Jurkat, Clone E6-1 (cell line): Measurements from ENCODE around the gene TACC2. TPM values are rescaled to one million over a fixed set of nuclear protein-coding genes. Genes with fewer than 3 reads are reported as not detected.
A peak's percentile ranks its signal among the peaks of the same experiment; 100 is the strongest.
"Not testable (repeated sequence)": the region's sequence is repeated elsewhere in the genome, so short reads cannot be mapped to it uniquely, and the experiment has no call there.

Experiments used
- DNase-seq: peaks from one replicate; pipeline ENCODE4 v3.0.0-alpha.2; 2011; ENCODE audit warnings: low read depth, low spot score
- H3K4me3 ChIP-seq: 2 replicates; pipeline ENCODE4 v1.5.1; 2011; ENCODE audit warnings: mild to moderate bottlenecking, low read length, control low read depth, moderate library complexity
- polyA plus RNA-seq: library from polyadenylated mRNA; unstranded; fragments of >200 nt; gene quantifications from one replicate; pipeline ENCODE4 v1.2.1, GENCODE V29; 2012; ENCODE audit warnings: missing spikeins; ENCODE audit not compliant: insufficient read length, insufficient read depth

TACC2 gene, protein sequence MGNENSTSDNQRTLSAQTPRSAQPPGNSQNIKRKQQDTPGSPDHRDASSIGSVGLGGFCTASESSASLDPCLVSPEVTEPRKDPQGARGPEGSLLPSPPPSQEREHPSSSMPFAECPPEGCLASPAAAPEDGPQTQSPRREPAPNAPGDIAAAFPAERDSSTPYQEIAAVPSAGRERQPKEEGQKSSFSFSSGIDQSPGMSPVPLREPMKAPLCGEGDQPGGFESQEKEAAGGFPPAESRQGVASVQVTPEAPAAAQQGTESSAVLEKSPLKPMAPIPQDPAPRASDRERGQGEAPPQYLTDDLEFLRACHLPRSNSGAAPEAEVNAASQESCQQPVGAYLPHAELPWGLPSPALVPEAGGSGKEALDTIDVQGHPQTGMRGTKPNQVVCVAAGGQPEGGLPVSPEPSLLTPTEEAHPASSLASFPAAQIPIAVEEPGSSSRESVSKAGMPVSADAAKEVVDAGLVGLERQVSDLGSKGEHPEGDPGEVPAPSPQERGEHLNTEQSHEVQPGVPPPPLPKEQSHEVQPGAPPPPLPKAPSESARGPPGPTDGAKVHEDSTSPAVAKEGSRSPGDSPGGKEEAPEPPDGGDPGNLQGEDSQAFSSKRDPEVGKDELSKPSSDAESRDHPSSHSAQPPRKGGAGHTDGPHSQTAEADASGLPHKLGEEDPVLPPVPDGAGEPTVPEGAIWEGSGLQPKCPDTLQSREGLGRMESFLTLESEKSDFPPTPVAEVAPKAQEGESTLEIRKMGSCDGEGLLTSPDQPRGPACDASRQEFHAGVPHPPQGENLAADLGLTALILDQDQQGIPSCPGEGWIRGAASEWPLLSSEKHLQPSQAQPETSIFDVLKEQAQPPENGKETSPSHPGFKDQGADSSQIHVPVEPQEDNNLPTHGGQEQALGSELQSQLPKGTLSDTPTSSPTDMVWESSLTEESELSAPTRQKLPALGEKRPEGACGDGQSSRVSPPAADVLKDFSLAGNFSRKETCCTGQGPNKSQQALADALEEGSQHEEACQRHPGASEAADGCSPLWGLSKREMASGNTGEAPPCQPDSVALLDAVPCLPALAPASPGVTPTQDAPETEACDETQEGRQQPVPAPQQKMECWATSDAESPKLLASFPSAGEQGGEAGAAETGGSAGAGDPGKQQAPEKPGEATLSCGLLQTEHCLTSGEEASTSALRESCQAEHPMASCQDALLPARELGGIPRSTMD (N-terminal part only)
- polyA plus RNA-seq, result 3.7 TPM

DNA sequence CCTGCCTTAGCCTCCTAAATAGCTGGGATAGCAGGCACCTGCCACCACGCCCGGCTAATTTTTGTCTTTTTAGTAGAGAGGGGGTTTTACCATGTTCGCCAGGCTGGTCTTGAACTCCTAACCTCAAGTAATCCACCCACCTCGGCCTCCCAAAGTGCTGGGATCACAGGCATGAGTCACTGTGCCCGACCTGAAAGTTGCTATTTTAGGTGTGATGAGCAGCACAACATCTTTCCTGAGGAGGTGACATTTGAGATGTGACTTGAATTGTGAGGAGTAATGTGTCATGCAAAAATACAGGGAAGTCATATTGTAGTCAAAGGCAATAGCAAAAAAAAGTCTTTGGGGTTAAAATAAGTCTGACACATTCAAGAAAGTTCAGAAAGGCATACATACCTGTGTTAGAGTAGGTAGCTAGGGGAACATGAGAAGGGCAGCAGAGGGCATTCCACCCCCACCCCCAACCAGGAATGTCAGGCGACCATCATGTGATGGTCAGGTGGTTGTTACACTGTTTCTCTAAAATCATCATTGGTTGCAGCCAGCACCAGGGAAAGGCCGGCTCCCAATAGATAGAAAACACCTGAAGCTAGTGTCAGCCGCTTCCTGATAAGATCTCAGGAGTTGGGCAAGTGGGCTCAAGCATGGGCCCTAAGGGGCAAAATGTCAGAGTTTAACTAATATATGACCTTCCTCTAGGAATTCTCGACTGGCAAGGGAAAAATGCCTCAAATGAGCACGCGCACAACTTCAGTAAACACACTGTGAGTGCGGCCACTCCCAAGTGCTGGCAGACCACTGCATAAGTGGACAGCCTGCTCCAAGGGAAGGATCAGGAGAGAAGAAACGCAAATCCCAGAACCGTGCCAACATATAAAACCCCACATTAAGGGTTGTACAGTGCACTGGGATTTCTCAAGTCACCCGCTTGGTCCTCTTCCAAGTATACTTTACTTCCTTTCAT lies at the start of gene TACC2:
TSS of gene TACC2 (plus strand) at position 803 of the 964 bp plus-strand sequence. CDS start 32,819 bp downstream, outside the sequence.
- H3K4me3 ChIP-seq, result no peak within 1 kb of the TSS
- no peak for DNase-seq

DNA sequence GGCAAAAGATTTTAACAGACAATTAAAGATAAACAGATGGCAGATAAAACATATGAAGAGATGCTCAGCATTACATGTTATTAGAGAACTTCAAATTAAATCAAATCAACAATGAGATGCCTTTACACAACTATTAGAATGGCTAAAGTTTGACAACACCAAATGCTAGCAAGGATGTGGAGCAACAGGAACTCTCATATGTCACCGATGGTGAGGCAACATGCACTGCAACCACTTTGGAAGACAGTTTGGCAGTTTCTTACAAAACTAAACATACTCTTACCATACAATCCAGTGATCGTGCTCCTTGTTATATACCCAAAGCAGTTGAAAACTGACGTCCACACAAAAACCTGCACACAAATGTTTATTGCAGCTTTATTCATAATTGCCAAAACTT lies 47.4 kb upstream of the TACC2 start:
- DNase-seq, result no peak
- no peak overlapping the region for H3K4me3 ChIP-seq

DNA sequence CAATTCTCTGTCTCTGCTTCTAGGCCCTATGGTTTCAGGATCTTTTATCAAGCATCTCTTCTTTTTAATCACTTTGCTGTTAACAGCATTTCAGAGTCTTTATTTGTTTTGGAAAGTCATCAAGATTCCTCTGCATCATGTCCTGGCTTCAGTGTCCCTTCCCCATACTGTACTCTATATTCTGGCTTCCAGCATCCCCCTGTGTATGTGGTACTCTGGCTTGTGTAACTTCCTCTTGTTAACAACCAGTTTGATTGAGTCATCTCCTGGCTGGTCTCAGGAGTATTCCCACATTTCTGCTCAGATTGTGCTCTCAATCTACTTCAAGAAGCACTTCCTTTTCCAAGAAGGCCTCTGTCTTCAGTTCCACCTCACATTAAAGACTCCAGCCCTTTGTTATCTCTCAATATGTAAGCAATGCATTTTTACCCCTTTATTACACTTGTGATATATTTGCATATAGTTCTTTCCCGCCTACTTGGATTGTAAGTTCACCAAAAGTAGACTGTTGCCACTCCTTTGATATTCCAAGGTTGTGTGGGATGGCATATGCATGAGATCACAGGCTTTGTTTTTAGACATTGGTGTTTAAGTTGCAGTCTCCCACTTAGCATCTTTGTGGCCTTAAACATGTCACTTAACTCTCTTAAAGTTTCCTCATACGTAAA lies 46.1 kb upstream of the TACC2 start:
- no peak overlapping the region for H3K4me3 ChIP-seq
- DNase-seq, result no peak

DNA sequence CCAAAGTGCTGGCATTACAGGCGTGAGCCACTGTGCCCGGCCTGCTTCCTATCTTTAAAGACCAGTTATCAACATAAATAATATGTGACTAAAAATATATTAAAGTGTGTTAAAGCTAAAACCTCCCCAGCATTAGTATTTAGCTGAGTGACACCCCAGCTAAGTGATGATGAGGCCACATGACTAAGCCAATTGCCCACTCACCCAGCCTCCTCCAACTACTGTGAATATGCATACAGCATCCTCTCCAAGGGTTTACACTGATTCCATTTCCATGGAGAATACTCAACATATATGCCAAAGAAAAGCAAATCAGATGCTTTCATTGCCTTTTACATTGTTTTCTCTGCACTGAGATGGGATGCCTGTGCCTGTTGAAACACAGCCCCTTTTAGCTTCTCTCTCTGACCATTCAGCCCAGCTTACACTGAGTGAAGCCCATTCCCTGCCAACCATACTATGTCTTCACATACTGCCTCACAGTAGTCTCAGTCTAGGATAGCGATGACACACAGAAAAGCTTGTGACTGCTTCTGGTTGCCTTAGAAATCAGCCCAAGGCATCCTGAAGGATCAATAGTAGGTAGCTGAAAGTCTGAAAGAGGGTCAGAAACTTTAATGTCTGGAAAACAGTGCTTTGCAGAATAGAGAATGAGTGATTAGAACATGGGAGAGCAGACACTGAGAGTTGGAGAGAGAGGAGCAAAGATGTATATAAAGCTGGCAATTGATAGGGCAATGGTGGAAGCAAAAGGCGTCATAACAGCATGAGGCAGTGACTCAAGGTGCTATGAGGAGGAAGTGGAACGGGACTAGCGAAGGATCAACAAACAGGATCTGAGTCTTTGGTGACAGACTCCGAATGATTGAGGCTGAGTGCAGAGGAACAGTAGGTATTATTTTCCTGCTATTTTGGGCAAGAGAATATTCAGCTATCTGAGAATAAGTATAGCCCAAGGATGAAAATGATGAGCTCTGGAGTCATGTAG lies 41.3 kb upstream of the TACC2 start:
- DNase-seq, result no peak
- H3K4me3 ChIP-seq, result no peak overlapping the region

DNA sequence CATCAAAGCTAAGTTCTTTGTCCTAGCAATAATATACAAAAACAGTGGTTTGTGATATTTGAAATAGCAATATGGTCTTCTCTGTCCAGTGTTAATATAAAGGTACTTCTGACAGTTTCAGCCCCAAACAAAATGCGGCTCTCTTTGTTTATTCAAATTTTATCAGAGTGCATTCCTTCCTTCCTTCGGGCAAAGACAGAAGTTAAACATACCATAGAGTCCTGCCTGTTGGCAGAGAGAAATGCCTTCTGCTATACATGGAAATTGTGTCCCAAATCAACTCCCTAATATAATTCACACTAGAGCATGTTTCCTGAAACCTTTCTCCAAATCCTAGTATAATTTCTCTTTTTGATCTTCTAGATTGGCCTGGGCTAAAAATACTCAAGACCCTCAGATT lies 39.9 kb upstream of the TACC2 start:
- H3K4me3 ChIP-seq, result no peak overlapping the region
- DNase-seq, result no peak

DNA sequence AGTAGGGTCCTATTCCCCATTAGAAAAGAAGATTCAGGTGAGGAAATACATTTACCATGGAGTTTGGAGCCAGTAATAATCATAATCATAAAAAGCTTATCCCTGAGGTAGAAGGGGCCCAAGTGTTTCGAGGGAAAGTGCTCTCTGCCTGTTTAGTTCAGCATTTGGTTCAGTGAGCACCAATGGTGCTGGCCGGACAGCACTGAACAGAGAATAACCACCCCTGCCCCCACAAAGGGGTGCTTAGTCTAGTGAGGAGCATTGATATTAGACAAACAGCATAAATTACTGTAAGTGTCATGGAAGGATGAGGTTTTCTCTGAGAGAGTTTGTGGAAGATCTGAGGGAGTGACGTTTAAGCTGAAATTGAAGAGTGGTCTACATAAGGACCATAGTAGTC lies 39.5 kb upstream of the TACC2 start:
- no peak overlapping the region for H3K4me3 ChIP-seq
- DNase-seq, result no peak

DNA sequence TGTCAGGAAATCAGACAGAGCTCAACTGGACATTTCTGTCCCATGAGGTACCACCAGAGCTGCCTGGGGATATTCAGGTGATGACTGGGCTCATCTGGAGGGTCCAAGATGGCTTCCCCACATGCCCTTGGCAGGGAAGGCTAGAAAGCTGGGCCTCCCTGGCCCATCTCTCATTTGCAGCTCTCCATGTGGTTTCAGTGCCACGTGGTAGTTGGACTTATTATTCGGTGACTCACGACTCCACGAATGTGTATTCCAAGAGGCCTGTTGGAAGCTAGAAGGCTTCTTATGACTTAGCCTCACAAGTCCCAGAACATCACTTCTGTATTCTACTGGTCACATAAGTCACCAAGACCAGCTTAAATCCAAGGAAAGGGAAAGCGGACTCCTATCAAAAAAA lies 36.7 kb upstream of the TACC2 start:
- H3K4me3 ChIP-seq, result no peak overlapping the region
- DNase-seq, result no peak

DNA sequence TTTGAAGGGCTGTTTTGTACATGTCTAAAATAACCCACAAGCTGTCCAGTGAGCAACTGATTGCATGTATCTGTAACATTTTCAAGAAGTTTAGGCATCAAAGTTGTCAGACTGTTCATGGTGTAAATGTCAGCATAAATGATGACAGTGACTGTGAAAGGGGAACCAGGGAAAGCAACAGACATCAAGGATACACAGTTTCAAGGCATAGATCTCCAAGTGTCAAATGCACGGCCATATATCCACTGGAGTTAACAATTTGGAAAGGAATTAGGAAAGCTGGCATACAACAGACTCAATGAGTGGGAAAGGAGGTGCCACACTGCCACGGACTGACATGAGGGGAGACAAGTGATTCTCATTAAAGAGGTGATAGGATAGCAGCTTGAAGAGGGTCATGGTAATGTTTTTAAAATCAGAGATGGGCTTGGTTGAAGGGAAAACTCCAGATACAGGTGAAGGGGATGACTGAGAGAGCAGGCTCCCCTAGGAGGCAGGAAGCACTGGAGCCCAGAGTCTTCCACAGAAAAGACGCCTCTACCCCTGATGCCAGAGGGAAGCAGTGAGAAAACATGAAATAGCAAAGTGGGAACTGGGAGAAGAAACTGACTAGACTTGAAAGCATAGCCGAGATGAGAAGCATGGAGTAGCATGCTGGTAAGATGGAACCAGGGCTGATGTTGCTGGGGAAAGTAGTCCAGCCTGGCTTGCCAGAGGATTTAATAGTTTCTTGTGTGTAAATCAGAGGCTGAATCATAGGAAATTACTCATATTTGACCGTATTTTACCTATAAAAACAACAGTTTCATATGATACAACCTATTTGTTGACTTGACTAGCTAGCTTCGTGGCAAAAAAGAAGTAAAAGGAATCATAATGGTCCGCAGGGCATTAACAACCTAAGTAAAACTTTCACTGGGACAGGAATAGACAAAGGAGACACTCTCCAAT lies 32.6 kb upstream of the TACC2 start:
- H3K4me3 ChIP-seq, result no peak overlapping the region
- DNase-seq, result no peak

DNA sequence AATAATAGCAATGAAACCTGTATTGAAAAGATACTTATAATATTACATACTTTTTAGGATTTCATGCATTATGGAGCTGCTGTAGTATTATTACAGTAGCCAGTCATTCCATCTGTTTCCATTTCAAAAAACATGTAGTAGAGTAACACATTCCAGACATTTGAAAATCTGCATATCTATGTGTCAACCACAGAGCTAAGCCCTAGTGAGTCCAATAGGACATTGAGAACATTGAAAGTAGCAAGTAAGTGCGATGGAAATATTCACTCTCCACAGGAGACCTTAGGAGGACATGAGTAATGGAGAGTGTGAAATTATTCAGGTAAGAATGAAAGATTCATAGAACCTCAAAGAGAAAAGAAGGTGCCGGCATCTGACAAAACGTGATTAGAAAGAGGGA lies 29.3 kb upstream of the TACC2 start:
- no peak for DNase-seq
- no peak overlapping the region for H3K4me3 ChIP-seq

DNA sequence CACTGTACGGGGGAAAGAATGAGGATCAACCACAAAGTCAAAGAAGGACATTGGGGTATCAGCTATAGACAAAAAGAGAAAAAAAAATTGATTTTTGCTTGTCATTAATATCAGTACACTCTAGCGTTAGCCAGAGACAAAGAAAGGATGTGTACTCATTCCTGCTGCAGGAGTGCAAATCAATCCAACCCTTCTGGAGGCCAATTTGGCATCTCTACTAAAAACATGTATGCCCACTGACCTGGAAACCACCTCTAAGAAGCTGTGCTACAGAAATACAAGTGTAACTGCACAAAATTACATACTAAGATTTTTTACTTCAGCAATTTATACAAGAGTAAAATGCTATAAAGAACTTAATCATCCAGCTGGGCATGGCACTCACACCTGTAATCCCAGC lies 27.5 kb upstream of the TACC2 start:
- DNase-seq, result no peak
- no peak overlapping the region for H3K4me3 ChIP-seq

DNA sequence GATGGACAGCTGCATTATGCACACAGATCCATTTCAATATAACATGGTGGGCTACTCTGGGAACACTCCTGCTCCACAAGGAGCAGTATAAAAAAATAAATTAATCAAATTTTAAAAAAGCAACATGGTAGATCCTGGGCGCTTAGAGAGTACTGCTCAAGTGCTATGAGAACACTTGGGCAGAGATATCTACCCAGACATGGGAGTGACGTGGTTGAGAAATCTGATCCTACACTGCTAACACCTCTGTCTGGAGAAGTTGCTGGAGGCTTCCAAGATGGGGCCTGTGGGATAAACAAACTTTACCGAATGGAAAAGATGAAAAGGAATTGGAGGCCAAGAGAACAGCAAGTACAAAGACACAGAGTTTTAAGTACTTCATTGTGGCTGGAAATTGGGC lies 23.0 kb upstream of the TACC2 start:
- no peak overlapping the region for H3K4me3 ChIP-seq
- DNase-seq, result no peak

DNA sequence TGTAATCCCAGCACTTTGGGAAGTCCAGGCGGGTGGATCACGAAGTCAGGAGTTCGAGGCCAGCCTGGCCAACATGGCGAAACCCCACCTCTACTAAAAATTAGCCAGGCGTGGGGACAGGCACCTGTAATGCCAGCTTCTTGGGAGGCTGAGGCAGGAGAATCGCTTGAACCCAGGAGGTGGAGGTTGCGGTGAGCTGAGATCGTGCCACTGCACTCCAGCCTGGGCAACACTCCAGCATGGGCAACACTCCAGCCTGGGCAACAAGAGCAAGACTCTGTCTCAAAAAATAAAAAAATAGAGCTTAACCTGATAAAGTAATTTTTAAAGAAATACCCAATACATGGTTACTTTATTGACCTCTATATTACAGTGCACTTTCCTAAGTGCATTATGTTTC lies 19.9 kb upstream of the TACC2 start:
- not testable (repeated sequence) for H3K4me3 ChIP-seq, DNase-seq

DNA sequence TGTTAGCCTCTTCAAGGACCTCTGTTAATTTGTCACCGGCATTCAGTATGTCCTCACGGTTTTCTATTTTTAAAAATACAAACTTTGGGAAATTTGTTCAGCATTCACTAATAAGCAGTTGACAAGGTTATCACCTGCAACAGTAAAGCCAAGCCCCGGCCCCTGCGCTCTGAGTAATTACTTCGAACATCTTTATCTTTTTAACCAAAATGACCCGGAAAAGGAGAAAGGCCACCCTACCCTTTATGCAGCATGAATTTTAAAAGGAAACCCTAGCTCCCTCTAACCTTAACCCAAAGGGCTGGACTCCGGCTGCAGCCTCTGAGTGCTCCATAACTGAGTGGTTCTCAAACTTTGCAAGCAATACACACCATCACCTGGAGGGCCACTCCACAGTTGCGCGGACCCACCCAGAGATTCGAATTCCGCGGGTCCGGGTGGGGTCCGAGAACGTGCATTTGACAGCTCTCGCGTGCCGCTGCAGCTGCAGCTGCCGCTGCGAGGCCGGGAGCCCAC lies 14.9 kb upstream of the TACC2 start:
- DNase-seq, result peak; percentile 5
- peak overlapping the region; percentile 61 for H3K4me3 ChIP-seq

DNA sequence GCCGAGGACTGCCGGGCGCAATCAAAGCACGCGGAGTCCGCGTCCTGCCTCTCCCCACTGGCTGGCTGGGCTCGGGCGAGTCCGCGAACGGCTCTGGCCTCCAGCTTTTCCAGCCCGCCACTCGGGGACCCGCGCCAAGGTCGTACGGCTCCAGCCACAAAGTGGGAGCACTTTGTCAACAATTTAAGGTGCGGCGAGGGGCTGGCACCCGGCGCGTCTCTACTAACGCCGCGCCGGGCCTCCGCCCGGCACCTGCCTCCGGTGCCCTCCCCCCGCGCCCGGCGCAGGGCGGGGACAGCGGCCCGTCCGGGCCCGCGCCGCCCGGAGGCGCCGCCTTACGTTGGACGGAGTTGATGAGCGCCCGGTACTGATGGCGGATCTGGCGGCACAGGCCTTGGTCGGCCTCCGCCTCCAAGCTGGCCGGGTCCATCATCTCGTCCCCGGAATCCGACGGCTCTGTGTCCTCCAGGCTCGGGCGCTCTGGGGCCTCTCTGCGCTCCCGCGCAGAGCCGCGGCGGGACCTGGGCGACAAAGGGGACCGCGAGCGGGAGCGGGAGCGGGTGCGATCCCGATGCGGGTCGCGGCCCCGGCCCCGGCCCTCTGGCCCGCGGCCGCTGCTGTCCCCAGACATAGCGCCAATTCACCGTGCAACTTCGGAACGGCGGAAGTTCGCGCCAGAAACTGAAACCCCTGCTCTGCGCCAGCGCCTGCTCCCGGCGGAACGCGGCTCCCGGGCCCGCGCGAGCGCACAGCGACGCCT lies 14.2 kb upstream of the TACC2 start, which contains the start of gene NSMCE4A:
TSS of gene NSMCE4A (minus strand) at position 683 of the 760 bp plus-strand sequence. CDS start at position 631, 52 bp downstream.
- H3K4me3 ChIP-seq, result peak within 1 kb of the TSS; percentile 61
- peak; percentile 61 for DNase-seq
